WTC11 (cell line): ENCODE results near the gene CCDC34. TPM values are rescaled to one million over a fixed set of nuclear protein-coding genes. Genes with fewer than 3 reads are reported as not detected.

Source experiments
- ATAC-seq: fragments of 200-7000 bp; cut with Tn5 transposase; 2 replicates; pipeline ENCODE4 v1.10.0; 2021; ENCODE audit warnings: mild to moderate bottlenecking, moderate library complexity
- CTCF ChIA-PET: fragments of 300-600 bp; sonication (Branson Sonifier 250); formaldehyde crosslinking; loops from one replicate; lab custom pipeline; 2021; ENCODE audit warnings: antibody characterized with exemption; lab: Charles Lee
- POLR2A ChIA-PET: fragments of 350-600 bp; sonication (Branson Sonifier 250); formaldehyde crosslinking; loops from one replicate; lab custom pipeline; 2021; ENCODE audit warnings: antibody characterized with exemption; lab: Charles Lee
- DNase-seq: peaks from one replicate; pipeline ENCODE4 v3.0.0; 2021; ENCODE audit warnings: low spot score
- H3K27ac Mint-ChIP-seq: 2 replicates; pipeline ENCODE4 v1.8.0; 2021; ENCODE audit warnings: mixed read lengths
- H3K27me3 Mint-ChIP-seq: 2 replicates; pipeline ENCODE4 v1.8.0; 2021; ENCODE audit warnings: low read depth, mild to moderate bottlenecking, moderate library complexity, mixed read lengths
- H3K36me3 Mint-ChIP-seq: 2 replicates; pipeline ENCODE4 v1.8.0; 2021; ENCODE audit warnings: mixed read lengths
- H3K4me1 Mint-ChIP-seq: 2 replicates; pipeline ENCODE4 v1.8.0; 2022; ENCODE audit warnings: mixed read lengths
- H3K4me3 Mint-ChIP-seq: 2 replicates; pipeline ENCODE4 v1.8.0; 2021; ENCODE audit warnings: mild to moderate bottlenecking, moderate library complexity, mixed read lengths
- H3K9me3 Mint-ChIP-seq: 2 replicates; pipeline ENCODE4 v1.8.0; 2021; ENCODE audit warnings: mixed read lengths
- CTCF ChIP-seq: fragments of 200-600 bp; IDR thresholded peaks from 2 replicates; pipeline ENCODE4 v1.8.0; 2022; ENCODE audit warnings: antibody characterized with exemption
- E2F1 ChIP-seq: sonication (generic); formaldehyde crosslinking; IDR thresholded peaks from 2 replicates; pipeline ENCODE4 v1.8.0; 2022; ENCODE audit warnings: mild to moderate bottlenecking, missing genetic modification reagents
- E2F5 ChIP-seq: sonication (generic); formaldehyde crosslinking; IDR thresholded peaks from 2 replicates; pipeline ENCODE4 v1.8.1; 2022; ENCODE audit warnings: mild to moderate bottlenecking, moderate library complexity, missing genetic modification reagents
- ELF4 ChIP-seq: sonication (generic); formaldehyde crosslinking; IDR thresholded peaks from 2 replicates; pipeline ENCODE4 v1.8.1; 2022; ENCODE audit warnings: low read depth, mild to moderate bottlenecking, moderate library complexity, missing genetic modification reagents
- FOXJ3 ChIP-seq: sonication (generic); formaldehyde crosslinking; IDR thresholded peaks from 2 replicates; pipeline ENCODE4 v1.9.0; 2021; ENCODE audit warnings: missing genetic modification reagents, mild to moderate bottlenecking, borderline replicate concordance
- FOXK1 ChIP-seq: sonication (generic); formaldehyde crosslinking; IDR thresholded peaks from 2 replicates; pipeline ENCODE4 v1.8.0; 2022; ENCODE audit warnings: mild to moderate bottlenecking, moderate library complexity, missing genetic modification reagents
- GABPB1 ChIP-seq: sonication (generic); formaldehyde crosslinking; IDR thresholded peaks from 2 replicates; pipeline ENCODE4 v1.8.1; 2023; ENCODE audit warnings: mild to moderate bottlenecking, missing genetic modification reagents
- IRF2 ChIP-seq: sonication (generic); formaldehyde crosslinking; IDR thresholded peaks from 2 replicates; pipeline ENCODE4 v1.8.0; 2022; ENCODE audit warnings: low read depth, missing genetic modification reagents, borderline replicate concordance
- KAT7 ChIP-seq: sonication (generic); formaldehyde crosslinking; IDR thresholded peaks from 2 replicates; pipeline ENCODE4 v1.8.1; 2023; ENCODE audit warnings: missing genetic modification reagents, mild to moderate bottlenecking, borderline replicate concordance
- NFATC4 ChIP-seq: fragments of 250-450 bp; sonication (Bioruptor Pico); IDR thresholded peaks from 2 replicates; pipeline ENCODE4 v1.9.0; 2021; ENCODE audit warnings: mild to moderate bottlenecking
- OVOL2 ChIP-seq: fragments of 250-450 bp; sonication (Bioruptor Pico); IDR thresholded peaks from 2 replicates; pipeline ENCODE4 v1.9.0; 2021; ENCODE audit warnings: mild to moderate bottlenecking, borderline replicate concordance
- SOX15 ChIP-seq: fragments of 250-450 bp; sonication (Bioruptor Pico); IDR thresholded peaks from 2 replicates; pipeline ENCODE4 v1.9.0; 2021; ENCODE audit warnings: mild to moderate bottlenecking
- TP53 ChIP-seq: sonication (generic); formaldehyde crosslinking; IDR thresholded peaks from 2 replicates; pipeline ENCODE4 v1.8.1; 2023; ENCODE audit warnings: mild to moderate bottlenecking, missing genetic modification reagents
- ZNF232 ChIP-seq: sonication (generic); formaldehyde crosslinking; IDR thresholded peaks from 2 replicates; pipeline ENCODE4 v1.8.0; 2022; ENCODE audit warnings: mild to moderate bottlenecking, missing genetic modification reagents
- ZNF396 ChIP-seq: fragments of 250-450 bp; sonication (Bioruptor Pico); IDR thresholded peaks from 2 replicates; pipeline ENCODE4 v1.8.0; 2021; ENCODE audit warnings: mild to moderate bottlenecking, moderate library complexity, borderline replicate concordance
- ZNF423 ChIP-seq: fragments of 250-450 bp; sonication (Bioruptor Pico); IDR thresholded peaks from 2 replicates; pipeline ENCODE4 v2.1.2; 2022; ENCODE audit warnings: mild to moderate bottlenecking, moderate library complexity
- ZNF425 ChIP-seq: fragments of 250-450 bp; sonication (Bioruptor Pico); conservative IDR thresholded peaks from 2 replicates; pipeline ENCODE4 v1.9.0; 2021; ENCODE audit warnings: mild to moderate bottlenecking
- total RNA-seq: library from RNA; stranded (reverse); gene quantifications from 3 replicates; pipeline ENCODE4 v1.2.3, GENCODE V29; 2021
- TF ChIP-seq, protein P1 (sequence below): fragments of 250-450 bp; sonication (Bioruptor Pico); IDR thresholded peaks from 2 replicates; pipeline ENCODE4 v1.9.0; 2021; ENCODE audit warnings: mild to moderate bottlenecking
- TF ChIP-seq, protein P2 (sequence below): sonication (generic); formaldehyde crosslinking; conservative IDR thresholded peaks from 2 replicates; pipeline ENCODE4 v1.8.1; 2022; ENCODE audit warnings: mild to moderate bottlenecking, missing genetic modification reagents
- TF ChIP-seq, protein P3 (sequence below): sonication (generic); formaldehyde crosslinking; IDR thresholded peaks from 2 replicates; pipeline ENCODE4 v1.8.0; 2022; ENCODE audit warnings: missing genetic modification reagents

CCDC34 gene
- total RNA-seq, 1 experiment from 2014 or later, result 23.7 TPM

DNA sequence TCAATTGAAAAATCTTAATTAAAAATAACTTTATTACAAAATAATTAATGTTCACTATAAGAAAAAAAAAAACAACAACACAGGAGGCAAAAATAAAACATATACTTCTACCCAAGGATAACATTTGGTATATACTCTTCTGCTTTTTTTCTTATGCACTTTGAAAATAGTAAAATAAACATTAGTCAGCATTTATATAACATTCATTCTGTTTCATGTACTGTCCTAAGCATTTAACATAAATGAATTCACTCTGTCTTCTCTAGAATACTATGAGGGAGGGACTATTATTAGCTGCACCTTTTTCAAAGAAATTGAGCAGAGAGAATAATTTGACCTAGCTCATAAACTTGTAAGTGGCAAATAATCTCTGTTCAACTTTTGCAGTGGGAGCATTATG lies 48.3 kb upstream of the CCDC34 start (continued):
- TF ChIP-seq, protein P1, sequence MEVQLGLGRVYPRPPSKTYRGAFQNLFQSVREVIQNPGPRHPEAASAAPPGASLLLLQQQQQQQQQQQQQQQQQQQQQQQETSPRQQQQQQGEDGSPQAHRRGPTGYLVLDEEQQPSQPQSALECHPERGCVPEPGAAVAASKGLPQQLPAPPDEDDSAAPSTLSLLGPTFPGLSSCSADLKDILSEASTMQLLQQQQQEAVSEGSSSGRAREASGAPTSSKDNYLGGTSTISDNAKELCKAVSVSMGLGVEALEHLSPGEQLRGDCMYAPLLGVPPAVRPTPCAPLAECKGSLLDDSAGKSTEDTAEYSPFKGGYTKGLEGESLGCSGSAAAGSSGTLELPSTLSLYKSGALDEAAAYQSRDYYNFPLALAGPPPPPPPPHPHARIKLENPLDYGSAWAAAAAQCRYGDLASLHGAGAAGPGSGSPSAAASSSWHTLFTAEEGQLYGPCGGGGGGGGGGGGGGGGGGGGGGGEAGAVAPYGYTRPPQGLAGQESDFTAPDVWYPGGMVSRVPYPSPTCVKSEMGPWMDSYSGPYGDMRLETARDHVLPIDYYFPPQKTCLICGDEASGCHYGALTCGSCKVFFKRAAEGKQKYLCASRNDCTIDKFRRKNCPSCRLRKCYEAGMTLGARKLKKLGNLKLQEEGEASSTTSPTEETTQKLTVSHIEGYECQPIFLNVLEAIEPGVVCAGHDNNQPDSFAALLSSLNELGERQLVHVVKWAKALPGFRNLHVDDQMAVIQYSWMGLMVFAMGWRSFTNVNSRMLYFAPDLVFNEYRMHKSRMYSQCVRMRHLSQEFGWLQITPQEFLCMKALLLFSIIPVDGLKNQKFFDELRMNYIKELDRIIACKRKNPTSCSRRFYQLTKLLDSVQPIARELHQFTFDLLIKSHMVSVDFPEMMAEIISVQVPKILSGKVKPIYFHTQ (CRISPR knock-in tag), result no peak
- TF ChIP-seq FOXJ3 (CRISPR knock-in tag) (no peak), E2F5 (CRISPR knock-in tag) (no peak), NFATC4 (no peak), ZNF423 (CRISPR knock-in tag) (no peak), E2F1 (CRISPR knock-in tag) (no peak)

GRCh38 chr11:27410272-27410671 lies 47.3 kb upstream of the CCDC34 start:
- no peaks in the 10 kb centered on the region for H3K27me3 Mint-ChIP-seq
- no peak overlapping the region for H3K27ac Mint-ChIP-seq
- TF ChIP-seq ZNF396 (CRISPR knock-in tag) (no peak), IRF2 (CRISPR knock-in tag) (no peak), CTCF (no peak), FOXK1 (no peak), TP53 (CRISPR knock-in tag) (no peak), SOX15 (CRISPR knock-in tag) (no peak), ZNF232 (CRISPR knock-in tag) (no peak), GABPB1 (no peak), OVOL2 (CRISPR knock-in tag) (no peak)
- TF ChIP-seq, protein P2, sequence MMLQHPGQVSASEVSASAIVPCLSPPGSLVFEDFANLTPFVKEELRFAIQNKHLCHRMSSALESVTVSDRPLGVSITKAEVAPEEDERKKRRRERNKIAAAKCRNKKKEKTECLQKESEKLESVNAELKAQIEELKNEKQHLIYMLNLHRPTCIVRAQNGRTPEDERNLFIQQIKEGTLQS (CRISPR knock-in tag), result no peak
- TF ChIP-seq, all 79 proteins: peak for 0
- Mint-ChIP-seq H3K9me3 (no peaks in the 10 kb centered on the region), H3K4me3 (no peak overlapping the region), H3K36me3 (no peaks in the 10 kb centered on the region), H3K4me1 (peaks cover 16% of the 10 kb centered on the region)
- ATAC-seq (no peak), DNase-seq (no peak)
- ChIA-PET CTCF (no interaction called here), POLR2A (no interaction called here)

GRCh38 chr11:27409742-27410141 lies 46.7 kb upstream of the CCDC34 start:
- CTCF ChIA-PET, result no interaction called here
- no peak overlapping the region for H3K4me3 Mint-ChIP-seq
- peak overlapping the region; percentile 30 for H3K27ac Mint-ChIP-seq

More at GRCh38 chr11:27409742-27410141, 46.7 kb upstream of the CCDC34 start:
- POLR2A ChIA-PET, result no interaction called here
- no peaks in the 10 kb centered on the region for H3K36me3 Mint-ChIP-seq
- ATAC-seq, result no peak
- no peak for DNase-seq
- TF ChIP-seq ELF4, result no peak
- no peak for TF ChIP-seq ZNF425 (CRISPR knock-in tag)
- TF ChIP-seq, protein P3, sequence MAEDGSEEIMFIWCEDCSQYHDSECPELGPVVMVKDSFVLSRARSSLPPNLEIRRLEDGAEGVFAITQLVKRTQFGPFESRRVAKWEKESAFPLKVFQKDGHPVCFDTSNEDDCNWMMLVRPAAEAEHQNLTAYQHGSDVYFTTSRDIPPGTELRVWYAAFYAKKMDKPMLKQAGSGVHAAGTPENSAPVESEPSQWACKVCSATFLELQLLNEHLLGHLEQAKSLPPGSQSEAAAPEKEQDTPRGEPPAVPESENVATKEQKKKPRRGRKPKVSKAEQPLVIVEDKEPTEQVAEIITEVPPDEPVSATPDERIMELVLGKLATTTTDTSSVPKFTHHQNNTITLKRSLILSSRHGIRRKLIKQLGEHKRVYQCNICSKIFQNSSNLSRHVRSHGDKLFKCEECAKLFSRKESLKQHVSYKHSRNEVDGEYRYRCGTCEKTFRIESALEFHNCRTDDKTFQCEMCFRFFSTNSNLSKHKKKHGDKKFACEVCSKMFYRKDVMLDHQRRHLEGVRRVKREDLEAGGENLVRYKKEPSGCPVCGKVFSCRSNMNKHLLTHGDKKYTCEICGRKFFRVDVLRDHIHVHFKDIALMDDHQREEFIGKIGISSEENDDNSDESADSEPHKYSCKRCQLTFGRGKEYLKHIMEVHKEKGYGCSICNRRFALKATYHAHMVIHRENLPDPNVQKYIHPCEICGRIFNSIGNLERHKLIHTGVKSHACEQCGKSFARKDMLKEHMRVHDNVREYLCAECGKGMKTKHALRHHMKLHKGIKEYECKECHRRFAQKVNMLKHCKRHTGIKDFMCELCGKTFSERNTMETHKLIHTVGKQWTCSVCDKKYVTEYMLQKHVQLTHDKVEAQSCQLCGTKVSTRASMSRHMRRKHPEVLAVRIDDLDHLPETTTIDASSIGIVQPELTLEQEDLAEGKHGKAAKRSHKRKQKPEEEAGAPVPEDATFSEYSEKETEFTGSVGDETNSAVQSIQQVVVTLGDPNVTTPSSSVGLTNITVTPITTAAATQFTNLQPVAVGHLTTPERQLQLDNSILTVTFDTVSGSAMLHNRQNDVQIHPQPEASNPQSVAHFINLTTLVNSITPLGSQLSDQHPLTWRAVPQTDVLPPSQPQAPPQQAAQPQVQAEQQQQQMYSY, result no peak
- TF ChIP-seq KAT7 (CRISPR knock-in tag), result no peak
- TF ChIP-seq, all 79 proteins: peak for 0
- Mint-ChIP-seq H3K9me3 (no peaks in the 10 kb centered on the region), H3K27me3 (no peaks in the 10 kb centered on the region), H3K4me1 (peaks cover 11% of the 10 kb centered on the region)
